MM.1S (cell line): ENCODE results near the gene PELI1.

Experiments used
- DNase-seq: peaks from one replicate; pipeline ENCODE4 v3.0.0-alpha.2; 2015
- H2AFZ ChIP-seq: fragments of 300-600 bp; sonication (generic); 2 replicates; pipeline ENCODE4 v1.6.0; 2016; ENCODE audit warnings: antibody characterized with exemption, low read length
- H3F3A ChIP-seq: fragments of 300-600 bp; sonication (generic); 2 replicates; pipeline ENCODE4 v1.6.1; 2016; ENCODE audit warnings: mild to moderate bottlenecking, antibody characterized with exemption, low read length, moderate library complexity, mixed read lengths; ENCODE audit not compliant: insufficient read depth
- H3K27ac ChIP-seq: fragments of 300-600 bp; sonication (generic); 2 replicates; pipeline ENCODE4 v1.5.1; 2016; ENCODE audit warnings: mild to moderate bottlenecking, low read length
- H3K27me3 ChIP-seq: fragments of 300-600 bp; sonication (generic); replicated peaks from 2 replicates; pipeline ENCODE4 v1.6.0; 2016; ENCODE audit warnings: low read length; ENCODE audit not compliant: insufficient read depth
- H3K36me3 ChIP-seq: fragments of 300-600 bp; sonication (generic); replicated peaks from 2 replicates; pipeline ENCODE4 v1.6.1; 2016; ENCODE audit warnings: mild to moderate bottlenecking, low read length, mixed read lengths; ENCODE audit not compliant: insufficient read depth
- H3K4me1 ChIP-seq: fragments of 300-600 bp; sonication (generic); 2 replicates; pipeline ENCODE4 v1.6.1; 2016; ENCODE audit warnings: low read length, mixed read lengths
- H3K4me2 ChIP-seq: fragments of 300-600 bp; sonication (generic); 2 replicates; pipeline ENCODE4 v1.6.0; 2016; ENCODE audit warnings: low read depth, low read length
- H3K4me3 ChIP-seq: fragments of 300-600 bp; sonication (generic); 2 replicates; pipeline ENCODE4 v1.5.1; 2016; ENCODE audit warnings: low read length, mixed read lengths
- H3K79me2 ChIP-seq: fragments of 300-600 bp; sonication (generic); 2 replicates; pipeline ENCODE4 v1.6.1; 2016; ENCODE audit warnings: mixed run types, low read length, mixed read lengths
- H3K9ac ChIP-seq: fragments of 300-600 bp; sonication (generic); 2 replicates; pipeline ENCODE4 v1.6.1; 2016; ENCODE audit warnings: low read length, mixed read lengths
- H3K9me2 ChIP-seq: fragments of 300-600 bp; sonication (generic); replicated peaks from 2 replicates; pipeline ENCODE4 v1.6.1; 2016; ENCODE audit warnings: mild to moderate bottlenecking, low read length, mixed read lengths; ENCODE audit not compliant: insufficient read depth
- H3K9me3 ChIP-seq: fragments of 300-600 bp; sonication (generic); replicated peaks from 2 replicates; pipeline ENCODE4 v1.6.1; 2016; ENCODE audit warnings: mild to moderate bottlenecking, low read length, mixed read lengths; ENCODE audit not compliant: insufficient read depth
- H4K20me1 ChIP-seq: fragments of 300-600 bp; sonication (generic); 2 replicates; pipeline ENCODE4 v1.6.1; 2016; ENCODE audit warnings: mild to moderate bottlenecking, low read length, moderate library complexity, mixed read lengths; ENCODE audit not compliant: insufficient read depth
- CTCF ChIP-seq: fragments of 300-600 bp; sonication (generic); IDR thresholded peaks from 2 replicates; pipeline ENCODE4 v1.5.1; 2016; ENCODE audit warnings: antibody characterized with exemption, low read length, mixed read lengths
- EZH2 ChIP-seq: fragments of 300-600 bp; sonication (generic); optimal IDR thresholded peaks from 2 replicates; pipeline ENCODE3; 2017; ENCODE audit warnings: low read depth, mild to moderate bottlenecking, antibody characterized with exemption, low read length, mixed read lengths
- EZH2phosphoT487 ChIP-seq: fragments of 300-600 bp; sonication (generic); IDR thresholded peaks from 2 replicates; pipeline ENCODE4 v1.6.1; 2018; ENCODE audit warnings: antibody characterized with exemption, low read length

The PELI1 gene

DNA sequence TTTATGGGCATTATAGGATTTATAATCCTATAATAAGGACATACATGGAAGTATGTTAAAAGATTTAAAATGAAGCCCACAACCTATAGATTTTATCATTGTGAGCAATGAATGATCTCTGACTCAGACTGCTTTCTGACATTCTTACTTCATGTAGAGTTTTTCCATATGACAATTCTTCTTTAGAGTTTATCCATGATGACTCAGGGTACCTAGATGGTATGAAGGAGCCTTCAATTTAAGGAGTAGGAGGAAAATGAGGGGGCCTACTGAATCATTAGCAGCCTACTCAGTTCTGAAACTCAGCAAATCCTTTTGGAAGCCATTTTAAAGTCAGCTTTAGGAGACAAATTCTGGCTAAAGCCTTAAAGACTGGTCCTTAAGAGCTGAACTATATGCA lies 10.4 kb downstream of the PELI1 start:
- Histone ChIP-seq H3K27ac (no peak overlapping the region), H3K4me2 (no peak overlapping the region)

GRCh38 chr2:64133354-64133753 lies 10.9 kb downstream of the PELI1 start:
- peaks cover 2% of the 10 kb centered on the region; the same call in 1 of the 2 replicates for H3K36me3 ChIP-seq
- peaks cover 98% of the 10 kb centered on the region for H3K79me2 ChIP-seq

More for the DNA sequence above, 10.4 kb downstream of the PELI1 start:
- Histone ChIP-seq H3K9me2 (no peaks in the 10 kb centered on the region), H4K20me1 (peaks cover 8% of the 10 kb centered on the region; the same call in 1 of the 2 replicates), H2AFZ (no peak overlapping the region), H3K9ac (no peak overlapping the region), H3K4me1 (0 out of 2 replicates have a peak, but pooled peaks cover 4% of the 10 kb centered on the region), H3K4me3 (no peak overlapping the region), H3K27me3 (no peaks in the 10 kb centered on the region), H3K9me3 (no peaks in the 10 kb centered on the region), H3F3A (no peaks in the 10 kb centered on the region), H3K36me3 (peaks cover 2% of the 10 kb centered on the region; the same call in 1 of the 2 replicates), H3K79me2 (peaks cover 98% of the 10 kb centered on the region)
- TF ChIP-seq EZH2phosphoT487 (no peak), CTCF (no peak), EZH2 (no peak)
- DNase-seq = no peak

DNA sequence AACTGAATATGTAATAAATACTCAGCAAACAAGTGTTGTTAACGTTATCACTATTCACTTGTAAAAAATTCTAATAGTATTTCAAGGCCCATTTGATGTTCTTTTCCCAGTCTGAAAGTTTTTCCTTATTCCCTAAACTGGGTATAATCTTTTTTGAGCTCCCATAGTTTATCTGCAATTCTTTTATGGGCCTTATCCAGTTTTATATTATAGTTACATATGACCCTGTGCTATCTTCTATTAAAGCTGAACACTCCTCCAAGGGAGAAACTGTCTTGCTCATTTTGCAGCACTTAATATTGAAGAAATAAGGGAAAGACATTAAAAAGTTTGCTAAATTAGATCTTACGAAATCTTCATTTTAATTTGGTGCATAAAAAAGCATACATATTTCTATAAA lies 13.9 kb downstream of the PELI1 start:
- TF ChIP-seq EZH2 (no peak), CTCF (no peak)
- H3K4me3 ChIP-seq = no peak overlapping the region
- no peak overlapping the region for H2AFZ ChIP-seq
- no peak for DNase-seq
- peaks cover 98% of the 10 kb centered on the region for H3K79me2 ChIP-seq
- H3K9ac ChIP-seq = no peak overlapping the region
- H3K4me1 ChIP-seq = no peaks in the 10 kb centered on the region
- no peak overlapping the region for H3K4me2 ChIP-seq
- no peaks in the 10 kb centered on the region for H3K27me3 ChIP-seq
- H3K36me3 ChIP-seq = peaks cover 2% of the 10 kb centered on the region; the same call in 1 of the 2 replicates
- no peak overlapping the region for H3K27ac ChIP-seq
- no peaks in the 10 kb centered on the region for H3K9me2 ChIP-seq
- no peaks in the 10 kb centered on the region for H3K9me3 ChIP-seq
- H3F3A ChIP-seq = no peaks in the 10 kb centered on the region
- peaks cover 12% of the 10 kb centered on the region; the same call in 1 of the 2 replicates for H4K20me1 ChIP-seq

More at GRCh38 chr2:64133354-64133753, 10.9 kb downstream of the PELI1 start:
- H3K27ac ChIP-seq = no peak overlapping the region
- DNase-seq = no peak
- no peaks in the 10 kb centered on the region for H3K4me1 ChIP-seq
- no peaks in the 10 kb centered on the region for H3F3A ChIP-seq
- H2AFZ ChIP-seq = no peak overlapping the region
- no peak overlapping the region for H3K4me2 ChIP-seq
- no peaks in the 10 kb centered on the region for H3K9me3 ChIP-seq
- H3K27me3 ChIP-seq = no peaks in the 10 kb centered on the region
- peaks cover 8% of the 10 kb centered on the region; the same call in 1 of the 2 replicates for H4K20me1 ChIP-seq
- H3K4me3 ChIP-seq = no peak overlapping the region
- no peaks in the 10 kb centered on the region for H3K9me2 ChIP-seq
- H3K9ac ChIP-seq = no peak overlapping the region
- TF ChIP-seq EZH2phosphoT487 (no peak), EZH2 (no peak), CTCF (no peak)
